G401 (cell line): ENCODE measurements around the gene SRPRB. TPM values are rescaled to one million over a fixed set of nuclear protein-coding genes. Genes with fewer than 3 reads are reported as not detected.

Experiments used
- DNase-seq: peaks from one replicate; pipeline ENCODE4 v3.0.0-alpha.2; 2015; ENCODE audit warnings: low spot score
- in situ Hi-C: cut with HindIII; loops from 2 replicates; pipeline ENCODE4 v1.10.0; 2016; ENCODE audit warnings: low sequenced_read_pairs, mixed read lengths
- total RNA-seq: library from RNA; depleted of rRNA; stranded (reverse); fragments of >200 nt; shearing (Covaris generic); gene quantifications from 2 replicates; pipeline ENCODE4 v1.2.3, GENCODE V29; 2014; rRNA removed

SRPRB gene, protein sequence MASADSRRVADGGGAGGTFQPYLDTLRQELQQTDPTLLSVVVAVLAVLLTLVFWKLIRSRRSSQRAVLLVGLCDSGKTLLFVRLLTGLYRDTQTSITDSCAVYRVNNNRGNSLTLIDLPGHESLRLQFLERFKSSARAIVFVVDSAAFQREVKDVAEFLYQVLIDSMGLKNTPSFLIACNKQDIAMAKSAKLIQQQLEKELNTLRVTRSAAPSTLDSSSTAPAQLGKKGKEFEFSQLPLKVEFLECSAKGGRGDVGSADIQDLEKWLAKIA
- 68.1 and 75.9 TPM in 2 replicates for total RNA-seq

GRCh38 chr3:133805702-133806475 lies at the start of gene SRPRB:
Gene SRPRB, plus strand, starts transcription at chr3:133805815. Its CDS starts 34 bp downstream, at chr3:133805849.
- peak; percentile 98 for DNase-seq
- in situ Hi-C loops: no loop called here

- DNase-seq: peak; percentile 57
- in situ Hi-C loops: no loop called here
These were observed 48.6 kb upstream of the SRPRB start for GRCh38 chr3:133756716-133757694.

- no peak for DNase-seq
- in situ Hi-C loops: no loop called here
These were observed 47.7 kb upstream of the SRPRB start for GRCh38 chr3:133757701-133758567.

- in situ Hi-C loops: no loop called here
- no peak for DNase-seq
These were observed 47.1 kb upstream of the SRPRB start for GRCh38 chr3:133758568-133758928.

DNA sequence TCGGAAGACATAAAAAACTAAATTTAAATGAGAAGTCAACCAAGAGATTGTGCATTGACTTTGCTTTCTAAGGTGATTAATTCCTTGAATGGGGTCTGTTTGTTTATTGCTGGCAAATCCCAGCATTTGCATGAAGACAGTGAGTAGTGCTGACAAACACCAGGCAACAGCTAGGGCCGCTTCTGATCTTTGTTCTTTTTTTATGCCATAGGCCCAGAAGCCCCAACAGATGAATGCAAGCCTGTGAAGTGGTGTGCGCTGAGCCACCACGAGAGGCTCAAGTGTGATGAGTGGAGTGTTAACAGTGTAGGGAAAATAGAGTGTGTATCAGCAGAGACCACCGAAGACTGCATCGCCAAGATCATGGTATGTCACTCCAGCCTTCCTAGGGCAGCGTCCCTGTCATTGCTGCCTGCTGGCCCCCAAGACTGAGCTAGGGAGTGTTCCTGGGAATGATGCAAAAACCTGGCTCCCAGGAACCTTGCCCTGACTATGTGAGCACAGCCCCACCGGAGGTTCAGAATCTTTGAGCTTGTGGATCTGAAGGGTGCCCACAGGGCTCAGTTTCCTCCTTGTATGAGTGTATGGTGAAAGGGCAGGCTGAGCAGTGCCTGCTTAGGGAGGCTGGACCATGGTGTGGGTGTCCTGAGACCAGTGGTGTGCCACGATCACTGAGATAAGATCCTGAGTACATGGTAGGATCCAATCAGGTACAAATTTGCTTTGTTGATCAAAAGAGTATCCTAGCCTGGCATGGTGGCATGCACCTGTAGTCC lies 46.5 kb upstream of the SRPRB start:
- no peak for DNase-seq
- in situ Hi-C loops: no loop called here

DNA sequence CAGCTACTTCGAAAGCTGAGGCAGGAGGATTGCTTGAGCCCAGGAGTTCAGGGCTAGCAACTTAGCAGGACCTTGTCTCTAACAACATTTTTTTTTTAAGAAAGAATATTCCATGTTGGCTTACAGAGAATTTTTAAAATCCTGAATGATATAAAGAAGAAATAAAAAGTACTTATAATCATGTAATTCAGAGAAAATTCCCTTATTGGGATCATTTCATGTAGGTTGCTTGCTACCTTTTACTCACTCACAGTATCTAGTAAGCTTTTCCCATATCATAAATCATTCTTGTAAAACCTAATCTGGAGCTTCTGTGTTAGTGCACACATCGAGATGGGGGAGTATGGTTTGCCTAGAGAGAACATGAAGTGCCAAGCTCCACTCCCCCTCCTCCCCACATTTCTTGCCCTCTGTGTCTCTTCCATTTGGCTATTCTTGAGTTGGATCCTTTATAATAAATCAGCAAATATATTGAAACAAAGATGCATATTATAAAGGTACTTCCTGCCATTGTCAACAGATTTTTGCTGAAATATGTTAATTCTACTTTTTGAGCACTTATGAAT lies 45.8 kb upstream of the SRPRB start:
- in situ Hi-C loops: no loop called here
- no peak for DNase-seq

DNA sequence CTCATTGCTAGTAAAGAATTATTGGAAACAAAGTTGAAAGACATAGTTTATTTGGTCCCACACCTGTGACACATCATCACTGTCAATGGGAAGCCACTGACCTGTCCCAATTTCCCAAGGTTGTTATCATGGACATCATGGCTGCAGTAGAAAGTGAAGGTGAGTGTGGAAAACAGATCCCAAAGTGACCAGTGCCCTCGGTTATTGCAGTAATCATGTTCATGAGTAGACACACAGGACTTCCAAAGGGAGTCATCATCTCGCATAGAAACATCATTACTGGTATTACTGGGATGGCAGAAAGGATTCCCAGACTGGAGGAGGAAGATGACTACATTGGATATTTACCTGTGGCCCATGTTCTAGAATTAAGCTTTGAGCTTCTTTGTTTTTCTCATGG lies 44.7 kb upstream of the SRPRB start:
- in situ Hi-C loops: no loop called here
- DNase-seq: no peak

GRCh38 chr3:133761605-133762484 lies 43.8 kb upstream of the SRPRB start:
- in situ Hi-C loops: no loop called here
- DNase-seq: no peak

DNA sequence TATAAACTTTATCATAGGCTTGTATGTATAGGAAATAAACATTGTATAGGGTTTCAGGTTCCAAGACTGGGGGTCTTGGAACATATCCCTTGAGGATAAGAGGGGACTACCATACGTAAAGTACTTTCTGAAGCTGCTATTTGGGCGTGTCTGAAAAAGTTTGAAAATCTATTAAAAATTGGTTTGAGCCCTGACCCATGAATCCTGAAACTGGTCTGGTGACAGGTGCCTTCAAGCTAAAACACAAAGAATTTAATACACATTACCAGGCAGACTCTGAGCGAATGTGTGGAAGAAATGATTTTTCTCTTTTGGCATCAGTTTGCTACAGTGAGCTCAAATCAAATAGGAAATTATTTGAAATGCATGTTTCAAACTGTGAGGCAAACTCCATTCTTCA lies 43.1 kb upstream of the SRPRB start:
- DNase-seq: no peak
- in situ Hi-C loops: no loop called here

DNA sequence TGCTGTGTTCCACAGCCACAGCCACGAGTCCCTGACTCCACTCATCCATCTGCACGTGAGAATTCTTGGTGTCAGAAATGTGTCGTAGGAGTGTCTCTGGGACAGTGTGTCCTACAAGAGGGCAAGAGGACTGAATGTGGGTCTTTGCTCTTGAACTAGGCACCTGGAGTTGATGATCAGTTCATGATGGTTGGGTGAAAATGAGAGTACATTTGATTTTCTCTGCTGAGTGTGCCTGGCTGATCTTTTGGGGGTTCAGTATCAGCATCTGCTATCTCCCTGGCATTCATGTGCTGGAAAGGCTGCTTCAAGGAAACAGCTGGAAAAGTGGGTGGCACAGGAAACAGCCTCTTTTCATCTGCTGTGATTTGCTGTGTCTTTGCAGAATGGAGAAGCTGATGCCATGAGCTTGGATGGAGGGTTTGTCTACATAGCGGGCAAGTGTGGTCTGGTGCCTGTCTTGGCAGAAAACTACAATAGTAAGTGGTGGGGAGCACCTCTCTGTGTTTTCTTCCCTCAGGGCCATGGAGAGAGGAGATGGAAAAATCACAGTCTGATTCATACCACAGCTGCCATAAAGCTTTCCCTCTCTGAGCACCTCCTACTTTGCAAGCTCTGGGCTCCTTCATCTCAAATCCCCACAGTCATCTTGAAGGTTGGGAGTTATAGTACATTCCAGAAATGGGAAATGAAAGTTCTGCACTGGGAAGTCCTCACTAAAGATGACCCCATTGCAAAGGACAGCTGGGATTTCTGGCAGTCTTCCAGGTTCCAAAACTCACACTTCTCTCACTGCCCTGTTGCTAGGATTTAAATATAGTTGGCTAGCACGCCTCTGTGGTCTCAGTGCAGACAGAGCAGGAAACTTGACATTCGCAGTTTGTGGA lies 41.6 kb upstream of the SRPRB start:
- in situ Hi-C loops: no loop called here
- DNase-seq: peak; percentile 20

- DNase-seq: no peak
- in situ Hi-C loops: no loop called here
These were observed 40.4 kb upstream of the SRPRB start for GRCh38 chr3:133765256-133765655.

GRCh38 chr3:133767607-133768006 lies 38.0 kb upstream of the SRPRB start:
- no peak for DNase-seq

GRCh38 chr3:133769536-133769935 lies 36.1 kb upstream of the SRPRB start:
- DNase-seq: no peak
- in situ Hi-C loops: no loop called here

More at GRCh38 chr3:133767607-133768006, 38.0 kb upstream of the SRPRB start:
- in situ Hi-C loops: no loop called here

DNA sequence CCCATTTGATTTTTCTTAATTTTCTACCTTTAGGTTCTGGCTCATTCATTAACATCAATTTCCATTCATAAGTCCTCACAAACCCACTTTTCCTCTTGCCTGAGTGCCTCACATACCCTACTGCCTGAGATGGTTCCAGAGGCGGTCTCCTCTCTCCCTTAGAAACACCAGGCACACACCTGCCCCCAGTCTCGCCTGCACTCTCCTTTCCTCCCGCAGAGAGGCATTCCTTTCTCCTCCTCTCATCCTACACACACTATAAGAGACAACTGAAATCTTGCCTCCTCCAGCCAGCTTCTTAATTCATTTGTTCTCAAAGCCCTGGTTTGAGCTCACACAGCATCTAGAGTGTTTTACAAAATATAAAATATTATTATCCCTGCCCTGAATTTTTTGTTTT lies 31.9 kb upstream of the SRPRB start:
- in situ Hi-C loops: no loop called here
- DNase-seq: no peak

DNA sequence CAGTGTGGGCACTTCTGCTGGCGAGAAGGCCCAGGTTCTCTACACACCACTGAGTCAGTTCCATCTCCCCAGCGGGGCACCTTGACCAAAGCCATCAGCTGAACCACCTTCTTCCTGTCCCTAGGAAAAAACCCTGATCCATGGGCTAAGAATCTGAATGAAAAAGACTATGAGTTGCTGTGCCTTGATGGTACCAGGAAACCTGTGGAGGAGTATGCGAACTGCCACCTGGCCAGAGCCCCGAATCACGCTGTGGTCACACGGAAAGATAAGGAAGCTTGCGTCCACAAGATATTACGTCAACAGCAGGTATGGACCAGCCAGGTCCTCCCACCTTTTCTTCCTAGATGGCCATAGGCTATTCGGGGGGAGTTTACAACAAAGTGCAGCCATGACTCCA lies 30.3 kb upstream of the SRPRB start:
- no peak for DNase-seq
- in situ Hi-C loops: no loop called here

DNA sequence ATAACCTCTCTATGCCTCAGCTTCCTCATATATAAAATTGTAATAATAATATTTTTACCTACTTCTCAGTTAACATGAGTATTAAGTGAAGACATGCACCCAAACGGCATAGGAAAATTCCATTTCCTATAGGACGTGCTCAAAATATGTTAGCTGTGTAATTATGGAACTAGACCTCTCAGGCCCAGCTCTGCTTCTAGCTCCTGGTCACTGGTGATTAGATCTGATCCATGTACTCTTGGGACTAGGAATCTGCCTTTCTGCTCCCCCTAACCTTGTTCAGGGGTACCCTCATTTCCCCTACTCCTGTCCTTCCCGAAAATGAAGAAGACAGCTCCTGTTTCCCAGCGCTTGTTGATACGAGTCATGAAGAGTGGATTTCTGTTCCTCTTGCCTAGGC lies 29.8 kb upstream of the SRPRB start:
- in situ Hi-C loops: no loop called here
- no peak for DNase-seq
